Adipocyte (in vitro differentiated cells): Measurements from ENCODE around the gene APH1B.
A peak's percentile ranks its signal among the peaks of the same experiment; 100 is the strongest.

Experiments
- DNase-seq: peaks from one replicate; pipeline ENCODE4 v3.0.0-alpha.2; 2015; ENCODE audit warnings: low read depth
- H3K27me3 ChIP-seq: replicated peaks from 2 replicates; pipeline ENCODE4 v1.7.0; 2013; ENCODE audit warnings: mild to moderate bottlenecking, low read length, moderate library complexity; ENCODE audit not compliant: control insufficient read depth, insufficient read depth
- H3K36me3 ChIP-seq: 2 replicates; pipeline ENCODE4 v1.7.0; 2013; ENCODE audit warnings: low read length, mild to moderate bottlenecking, moderate library complexity; ENCODE audit not compliant: control insufficient read depth, insufficient read depth, severe bottlenecking
- H3K4me1 ChIP-seq: 2 replicates; pipeline ENCODE4 v1.7.0; 2013; ENCODE audit warnings: mild to moderate bottlenecking, low read length, moderate library complexity; ENCODE audit not compliant: control insufficient read depth, insufficient read depth
- H3K4me3 ChIP-seq: 2 replicates; pipeline ENCODE4 v1.7.0; 2013; ENCODE audit warnings: mild to moderate bottlenecking, low read length, moderate library complexity
- H3K9ac ChIP-seq: 2 replicates; pipeline ENCODE4 v1.7.0; 2013; ENCODE audit warnings: mild to moderate bottlenecking, low read length, moderate library complexity
- H3K9me3 ChIP-seq: 2 replicates; pipeline ENCODE4 v1.7.0; 2013; ENCODE audit warnings: mild to moderate bottlenecking, low read length, moderate library complexity; ENCODE audit not compliant: control insufficient read depth

The APH1B gene

GRCh38 chr15:63344731-63345390 lies 67.5 kb downstream of the APH1B start:
- Histone ChIP-seq H3K4me3 (no peak overlapping the region), H3K9ac (no peak overlapping the region), H3K4me1 (peaks cover 32% of the 10 kb centered on the region), H3K9me3 (no peaks in the 10 kb centered on the region), H3K36me3 (peaks cover 23% of the 10 kb centered on the region), H3K27me3 (no peaks in the 10 kb centered on the region)
- peak; percentile 65 for DNase-seq

- DNase-seq: no peak
- H3K36me3 ChIP-seq: peaks cover 18% of the 10 kb centered on the region
- H3K9ac ChIP-seq: no peak overlapping the region
- no peak overlapping the region for H3K4me3 ChIP-seq
- H3K4me1 ChIP-seq: peaks cover 37% of the 10 kb centered on the region
- no peaks in the 10 kb centered on the region for H3K9me3 ChIP-seq
- no peaks in the 10 kb centered on the region for H3K27me3 ChIP-seq
Measured at GRCh38 chr15:63345391-63345752, 68.0 kb downstream of the APH1B start.

- Histone ChIP-seq H3K4me1 (peaks cover 41% of the 10 kb centered on the region), H3K4me3 (no peak overlapping the region), H3K9ac (no peak overlapping the region), H3K9me3 (no peaks in the 10 kb centered on the region), H3K27me3 (no peaks in the 10 kb centered on the region), H3K36me3 (no peaks in the 10 kb centered on the region)
- DNase-seq: peak; percentile 53
Measured at GRCh38 chr15:63347074-63347857, 69.9 kb downstream of the APH1B start.

GRCh38 chr15:63348392-63348791 lies 71.0 kb downstream of the APH1B start:
- no peaks in the 10 kb centered on the region for H3K36me3 ChIP-seq
- H3K4me1 ChIP-seq: peaks cover 41% of the 10 kb centered on the region
- H3K9me3 ChIP-seq: no peaks in the 10 kb centered on the region
- peak; percentile 84 for DNase-seq
- peak overlapping the region; percentile 5 for H3K4me3 ChIP-seq
- H3K9ac ChIP-seq: peak overlapping the region; percentile 46
- H3K27me3 ChIP-seq: no peaks in the 10 kb centered on the region

GRCh38 chr15:63349156-63349555 lies 71.8 kb downstream of the APH1B start:
- Histone ChIP-seq H3K9me3 (no peaks in the 10 kb centered on the region), H3K36me3 (no peaks in the 10 kb centered on the region), H3K4me3 (no peak overlapping the region), H3K9ac (no peak overlapping the region), H3K27me3 (no peaks in the 10 kb centered on the region), H3K4me1 (peaks cover 41% of the 10 kb centered on the region)
- DNase-seq: no peak

- Histone ChIP-seq H3K9me3 (no peaks in the 10 kb centered on the region), H3K4me1 (peaks cover 41% of the 10 kb centered on the region), H3K4me3 (no peak overlapping the region), H3K27me3 (no peaks in the 10 kb centered on the region), H3K9ac (peak overlapping the region; percentile 31), H3K36me3 (no peaks in the 10 kb centered on the region)
- no peak for DNase-seq
Measured at GRCh38 chr15:63349621-63350020, 72.2 kb downstream of the APH1B start.

- no peak for DNase-seq
- peaks cover 36% of the 10 kb centered on the region for H3K4me1 ChIP-seq
- H3K9ac ChIP-seq: peak overlapping the region; percentile 60
- H3K27me3 ChIP-seq: no peaks in the 10 kb centered on the region
- H3K9me3 ChIP-seq: no peaks in the 10 kb centered on the region
- peak overlapping the region; percentile 26 for H3K4me3 ChIP-seq
- no peaks in the 10 kb centered on the region for H3K36me3 ChIP-seq
Measured at GRCh38 chr15:63350178-63350621, 72.8 kb downstream of the APH1B start.

GRCh38 chr15:63351170-63351569 lies 73.8 kb downstream of the APH1B start:
- H3K4me1 ChIP-seq: peaks cover 35% of the 10 kb centered on the region

GRCh38 chr15:63352808-63353207 lies 75.4 kb downstream of the APH1B start:
- Histone ChIP-seq H3K4me3 (no peak overlapping the region), H3K36me3 (no peaks in the 10 kb centered on the region), H3K27me3 (no peaks in the 10 kb centered on the region), H3K9ac (no peak overlapping the region), H3K9me3 (no peaks in the 10 kb centered on the region), H3K4me1 (peaks cover 30% of the 10 kb centered on the region)
- no peak for DNase-seq

More at GRCh38 chr15:63351170-63351569, 73.8 kb downstream of the APH1B start:
- Histone ChIP-seq H3K36me3 (no peaks in the 10 kb centered on the region), H3K9ac (no peak overlapping the region), H3K4me3 (no peak overlapping the region), H3K27me3 (no peaks in the 10 kb centered on the region), H3K9me3 (no peaks in the 10 kb centered on the region)
- no peak for DNase-seq

GRCh38 chr15:63353261-63353660 lies 75.9 kb downstream of the APH1B start:
- Histone ChIP-seq H3K36me3 (no peaks in the 10 kb centered on the region), H3K9ac (no peak overlapping the region), H3K4me3 (no peak overlapping the region), H3K9me3 (no peaks in the 10 kb centered on the region), H3K4me1 (peaks cover 25% of the 10 kb centered on the region), H3K27me3 (no peaks in the 10 kb centered on the region)
- DNase-seq: no peak

- H3K9me3 ChIP-seq: no peaks in the 10 kb centered on the region
- no peak overlapping the region for H3K9ac ChIP-seq
- no peaks in the 10 kb centered on the region for H3K27me3 ChIP-seq
- peaks cover 19% of the 10 kb centered on the region for H3K4me1 ChIP-seq
- H3K36me3 ChIP-seq: no peaks in the 10 kb centered on the region
- DNase-seq: no peak
- H3K4me3 ChIP-seq: no peak overlapping the region
Measured at GRCh38 chr15:63353887-63354286, 76.5 kb downstream of the APH1B start.
